Common myeloid progenitor, CD34-positive (primary cell): ENCODE data around the gene KAT2B.

ENCODE experiments used
- CTCF ChIA-PET: fragments of 350-600 bp; sonication (Branson Sonifier 250); formaldehyde crosslinking; loops from one replicate; lab custom pipeline; 2021; ENCODE audit warnings: antibody characterized with exemption; lab: Charles Lee
- POLR2A ChIA-PET: fragments of 350-600 bp; sonication (Branson Sonifier 250); formaldehyde crosslinking; loops from one replicate; lab custom pipeline; 2021; ENCODE audit warnings: antibody characterized with exemption; lab: Charles Lee
- DNase-seq, 3 donors: peaks; one replicate each; pipeline versions ENCODE4 v3.0.0 to v3.0.0-alpha.2; 2013
- H3K27ac ChIP-seq, 2 experiments: 1 replicate in 1 of 2; 2 replicates in 1 of 2; pipeline ENCODE4 v1.7.0; 2013; ENCODE audit warnings: inconsistent platforms in 2 of 2, low read length in 2 of 2, mild to moderate bottlenecking in 2 of 2, low read depth in 1 of 2, moderate library complexity in 1 of 2; ENCODE audit not compliant: severe bottlenecking in 2 of 2, insufficient read depth in 1 of 2, poor library complexity in 1 of 2
- H3K27me3 ChIP-seq, 5 experiments: replicated peaks in 2 of 5; 1 replicate in 3 of 5; 2 replicates in 2 of 5; pipeline versions ENCODE4 v1.6.1 to v1.7.0; 2013; ENCODE audit warnings: low read length in 4 of 5, mild to moderate bottlenecking in 2 of 5, moderate library complexity in 2 of 5, inconsistent platforms in 1 of 5; ENCODE audit not compliant: insufficient read depth in 5 of 5, control insufficient read depth in 4 of 5
- H3K36me3 ChIP-seq, 4 experiments: 1 replicate in 2 of 4; 2 replicates in 2 of 4; pipeline versions ENCODE4 v1.6.1 to v1.7.0; 2013; ENCODE audit warnings: low read length in 3 of 4, control low read depth in 1 of 4, mild to moderate bottlenecking in 1 of 4; ENCODE audit not compliant: control insufficient read depth in 4 of 4, insufficient read depth in 4 of 4
- H3K4me1 ChIP-seq, 4 experiments: 1 replicate in 3 of 4; 2 replicates in 1 of 4; pipeline versions ENCODE4 v1.6.1 to v1.7.1; 2013; ENCODE audit warnings: low read length in 3 of 4, mild to moderate bottlenecking in 3 of 4, control low read depth in 1 of 4, inconsistent platforms in 1 of 4, moderate library complexity in 1 of 4; ENCODE audit not compliant: control insufficient read depth in 4 of 4, insufficient read depth in 4 of 4; ENCODE audit errors: control extremely low read depth in 1 of 4
- H3K4me3 ChIP-seq, 7 experiments: 1 replicate in 4 of 7; 2 replicates in 3 of 7; pipeline versions ENCODE4 v1.5.1 to v1.7.0; 2013; ENCODE audit warnings: mild to moderate bottlenecking in 7 of 7, low read length in 6 of 7, moderate library complexity in 6 of 7, inconsistent platforms in 2 of 7, low read depth in 2 of 7, control low read depth in 1 of 7; ENCODE audit not compliant: insufficient read depth in 4 of 7, control insufficient read depth in 1 of 7; ENCODE audit errors: extremely low read depth in 1 of 7
- H3K9me3 ChIP-seq, 5 experiments: 1 replicate in 4 of 5; 2 replicates in 1 of 5; pipeline versions ENCODE4 v1.6.1 to v1.7.1; 2013; ENCODE audit warnings: low read length in 4 of 5, mild to moderate bottlenecking in 2 of 5, inconsistent platforms in 1 of 5, low read depth in 1 of 5, moderate library complexity in 1 of 5; ENCODE audit not compliant: control insufficient read depth in 4 of 5, insufficient read depth in 2 of 5; ENCODE audit errors: control extremely low read depth in 1 of 5
- WGBS: methylation state at CpG from one replicate; pipeline ENCODE4 v1.1.5; 2013; ENCODE audit not compliant: insufficient coverage; 5-methylcytosine and 5-hydroxymethylcytosine counted together

Gene KAT2B

GRCh38 chr3:20072422-20072821, 32.2 kb downstream of the KAT2B start:
- WGBS = 95% methylated on average over 6 of the region's 6 CpGs
- H3K9me3 ChIP-seq = no peaks in the 10 kb centered on the region
- DNase-seq = no peak
- no peak overlapping the region for H3K27ac ChIP-seq
- H3K36me3 ChIP-seq = peaks cover 0 to 6% (median 0%) of the 10 kb centered on the region in 4 experiments
- peaks cover 0 to 10% (median 1%) of the 10 kb centered on the region in 4 experiments for H3K4me1 ChIP-seq
- ChIA-PET POLR2A (no interaction called here), CTCF (no interaction called here)
- H3K27me3 ChIP-seq = no peaks in the 10 kb centered on the region
- no peak overlapping the region for H3K4me3 ChIP-seq

GRCh38 chr3:20073068-20073467, 32.8 kb downstream of the KAT2B start:
- no peak for DNase-seq
- POLR2A ChIA-PET = no interaction called here
- Histone ChIP-seq H3K4me1 (peaks cover 0 to 10% (median 1%) of the 10 kb centered on the region in 4 experiments), H3K9me3 (no peaks in the 10 kb centered on the region), H3K4me3 (no peak overlapping the region), H3K36me3 (peaks cover 0 to 6% (median 0%) of the 10 kb centered on the region in 4 experiments), H3K27me3 (no peaks in the 10 kb centered on the region), H3K27ac (no peak overlapping the region)
- WGBS = 71% methylated on average over 1 of the region's 5 CpGs
- CTCF ChIA-PET = interaction anchor here (0.6 kb wide), 1 partner anchor 462 kb away, joined by 3 read pairs; no protein-coding TSS in a partner anchor

- Histone ChIP-seq H3K4me1 (peaks cover 0 to 9% (median 1%) of the 10 kb centered on the region in 4 experiments), H3K9me3 (no peaks in the 10 kb centered on the region), H3K36me3 (peaks cover 0 to 6% (median 0%) of the 10 kb centered on the region in 4 experiments), H3K4me3 (no peak overlapping the region), H3K27ac (no peak overlapping the region), H3K27me3 (no peaks in the 10 kb centered on the region)
- WGBS = 100% methylated on average over 2 of the region's 4 CpGs
- ChIA-PET POLR2A (no interaction called here), CTCF (interaction anchor here (0.6 to 1.4 kb wide), 2 partner anchors 10 to 463 kb away, joined by 3 to 5 read pairs; no protein-coding TSS in a partner anchor)
- DNase-seq = no peak
Measured at GRCh38 chr3:20073683-20074082, 33.4 kb downstream of the KAT2B start.

GRCh38 chr3:20074226-20075063, 34.2 kb downstream of the KAT2B start:
- ChIA-PET POLR2A (no interaction called here), CTCF (interaction anchor here (1.4 kb wide), 1 partner anchor 10 kb away, joined by 5 read pairs; no protein-coding TSS in a partner anchor)
- no CpG with 5 or more reads among the region's 6 CpGs for WGBS

GRCh38 chr3:20075197-20075596, 35.0 kb downstream of the KAT2B start:
- CTCF ChIA-PET = interaction anchor here (1.4 kb wide), 1 partner anchor 9 kb away, joined by 5 read pairs; no protein-coding TSS in a partner anchor
- Histone ChIP-seq H3K27me3 (no peaks in the 10 kb centered on the region), H3K4me1 (peaks cover 0 to 5% (median 1%) of the 10 kb centered on the region in 4 experiments), H3K36me3 (peaks cover 0 to 6% (median 0%) of the 10 kb centered on the region in 4 experiments), H3K9me3 (no peaks in the 10 kb centered on the region), H3K4me3 (no peak overlapping the region), H3K27ac (no peak overlapping the region)
- 67% methylated on average over 1 of the region's 5 CpGs for WGBS
- DNase-seq = no peak
- POLR2A ChIA-PET = no interaction called here

More at GRCh38 chr3:20074226-20075063, 34.2 kb downstream of the KAT2B start:
- Histone ChIP-seq H3K36me3 (peaks cover 0 to 6% (median 0%) of the 10 kb centered on the region in 4 experiments), H3K4me3 (no peak overlapping the region), H3K27ac (no peak overlapping the region), H3K27me3 (no peaks in the 10 kb centered on the region), H3K4me1 (peaks cover 0 to 5% (median 1%) of the 10 kb centered on the region in 4 experiments), H3K9me3 (no peaks in the 10 kb centered on the region)
- DNase-seq = no peak

GRCh38 chr3:20076296-20076997, 36.2 kb downstream of the KAT2B start:
- 68% methylated on average over 2 of the region's 6 CpGs for WGBS
- CTCF ChIA-PET = no interaction called here
- no peak overlapping the region for H3K27ac ChIP-seq

More at GRCh38 chr3:20076296-20076997, 36.2 kb downstream of the KAT2B start:
- DNase-seq = no peak
- Histone ChIP-seq H3K36me3 (peaks cover 0 to 6% (median 0%) of the 10 kb centered on the region in 4 experiments), H3K4me3 (no peak overlapping the region), H3K4me1 (peaks cover 0 to 12% (median 8%) of the 10 kb centered on the region in 4 experiments), H3K9me3 (no peaks in the 10 kb centered on the region), H3K27me3 (no peaks in the 10 kb centered on the region)
- POLR2A ChIA-PET = no interaction called here
